ENCODE results near the gene NAV2. TPM values are rescaled to one million over a fixed set of nuclear protein-coding genes. Genes with fewer than 3 reads are reported as not detected.

NAV2 gene
- total RNA-seq, 1 experiment from 2014 or later, result 46.3 TPM

DNA sequence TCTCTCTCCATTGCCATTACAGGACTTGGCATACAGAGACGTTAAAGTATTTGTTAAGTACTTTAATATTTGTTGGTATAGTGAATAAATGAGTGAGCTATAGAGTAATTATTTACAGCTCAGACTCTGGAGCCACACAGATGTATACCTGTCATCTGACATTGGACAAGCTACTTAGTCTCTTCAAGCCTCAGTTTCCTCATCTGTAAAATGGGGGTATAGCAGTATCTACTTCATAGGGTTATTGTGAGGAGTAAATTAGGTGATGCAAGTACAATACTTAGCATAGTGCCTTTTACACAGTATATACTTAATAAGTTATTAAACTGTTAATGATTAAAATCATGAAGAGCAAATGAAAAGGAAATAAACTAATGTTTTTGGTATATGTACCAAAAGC, 203.2 kb downstream of the NAV2 start:
- H3K27ac Mint-ChIP-seq, result no peak overlapping the region

More for the DNA sequence above, 203.2 kb downstream of the NAV2 start:
- no peak overlapping the region for H3K23ac ChIP-seq (ENCODE audit: insufficient read length, low read depth, low read length)
- no peak overlapping the region for H3K56ac ChIP-seq (ENCODE audit: insufficient read length, low read depth, low read length)
- Mint-ChIP-seq H3K4me1 (peaks cover 27 to 29% of the 10 kb centered on the region in 2 experiments), H3K36me3 (ENCODE audit: insufficient read depth in 1 of 3, low read depth in 3 of 3) (peaks cover 18 to 39% (median 30%) of the 10 kb centered on the region in 3 experiments), H3K9me3 (no peaks in the 10 kb centered on the region), H3K27me3 (ENCODE audit: low read depth) (no peaks in the 10 kb centered on the region), H3K4me3 (no peak overlapping the region)
- no peak overlapping the region for H3K4ac ChIP-seq (ENCODE audit: low read depth, low read length)
- no CpG with 5 or more reads among the region's 1 CpG for WGBS (ENCODE audit: extremely low coverage, insufficient read length, low lambda C conversion rate)
- no peak for DNase-seq
- H3K4me1 ChIP-seq (ENCODE audit: insufficient read depth, low read length), result peaks cover 16% of the 10 kb centered on the region
- H3K18ac ChIP-seq (ENCODE audit: insufficient read length, low read depth, low read length), result no peak overlapping the region
- H3K27ac ChIP-seq (ENCODE audit: insufficient read length, low read depth, low read length), result no peak overlapping the region
- TF ChIP-seq, protein P1, sequence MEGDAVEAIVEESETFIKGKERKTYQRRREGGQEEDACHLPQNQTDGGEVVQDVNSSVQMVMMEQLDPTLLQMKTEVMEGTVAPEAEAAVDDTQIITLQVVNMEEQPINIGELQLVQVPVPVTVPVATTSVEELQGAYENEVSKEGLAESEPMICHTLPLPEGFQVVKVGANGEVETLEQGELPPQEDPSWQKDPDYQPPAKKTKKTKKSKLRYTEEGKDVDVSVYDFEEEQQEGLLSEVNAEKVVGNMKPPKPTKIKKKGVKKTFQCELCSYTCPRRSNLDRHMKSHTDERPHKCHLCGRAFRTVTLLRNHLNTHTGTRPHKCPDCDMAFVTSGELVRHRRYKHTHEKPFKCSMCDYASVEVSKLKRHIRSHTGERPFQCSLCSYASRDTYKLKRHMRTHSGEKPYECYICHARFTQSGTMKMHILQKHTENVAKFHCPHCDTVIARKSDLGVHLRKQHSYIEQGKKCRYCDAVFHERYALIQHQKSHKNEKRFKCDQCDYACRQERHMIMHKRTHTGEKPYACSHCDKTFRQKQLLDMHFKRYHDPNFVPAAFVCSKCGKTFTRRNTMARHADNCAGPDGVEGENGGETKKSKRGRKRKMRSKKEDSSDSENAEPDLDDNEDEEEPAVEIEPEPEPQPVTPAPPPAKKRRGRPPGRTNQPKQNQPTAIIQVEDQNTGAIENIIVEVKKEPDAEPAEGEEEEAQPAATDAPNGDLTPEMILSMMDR (conservative IDR thresholded peaks at IDR 0.05), result no peak
- no peaks in the 10 kb centered on the region for H4K20me1 ChIP-seq (ENCODE audit: control insufficient read depth, insufficient read depth, insufficient read length)
- no peaks in the 10 kb centered on the region for H3K9me3 ChIP-seq (ENCODE audit: control insufficient read depth, low read depth, low read length)
- H3K27me3 ChIP-seq (ENCODE audit: insufficient read depth, low read length), result no peaks in the 10 kb centered on the region; the same call in 1 of the 2 replicates
- no peak overlapping the region for H3K9ac ChIP-seq (ENCODE audit: extremely low read depth, insufficient read length, low read length)
- no peak overlapping the region for H3T11ph ChIP-seq (ENCODE audit: low read length)
- H4K5ac ChIP-seq (ENCODE audit: insufficient read length, low read depth, low read length), result no peak overlapping the region
- no peak overlapping the region for H4K8ac ChIP-seq (replicated peaks; ENCODE audit: insufficient read length, low read depth, low read length)
- no peaks in the 10 kb centered on the region for H3K79me2 ChIP-seq (ENCODE audit: insufficient read depth, low read length)
- no peak overlapping the region for H2BK15ac ChIP-seq (ENCODE audit: low read depth, low read length)
- no peak overlapping the region for H3K14ac ChIP-seq (ENCODE audit: insufficient read depth, low read length)
- H2BK120ac ChIP-seq (ENCODE audit: low read depth, low read length, poor library complexity, severe bottlenecking), result no peak overlapping the region
- no peak overlapping the region for H2BK20ac ChIP-seq (ENCODE audit: low read depth, low read length, poor library complexity, severe bottlenecking)
- H2BK12ac ChIP-seq (ENCODE audit: insufficient read length, low read depth, low read length), result no peak overlapping the region
- no peak overlapping the region for H2BK5ac ChIP-seq (ENCODE audit: insufficient read length, low read length)
- H3K79me1 ChIP-seq (ENCODE audit: insufficient read depth, low read depth, low read length, poor library complexity, severe bottlenecking), result no peaks in the 10 kb centered on the region
- no peaks in the 10 kb centered on the region for H3K23me2 ChIP-seq (ENCODE audit: insufficient read length, low read depth, low read length, poor library complexity, severe bottlenecking)
- no peak overlapping the region for H2AFZ ChIP-seq (ENCODE audit: low read length)
- H3K4me2 ChIP-seq (ENCODE audit: insufficient read depth, insufficient read length, low read length), result no peak overlapping the region
- no peak overlapping the region for H2AK5ac ChIP-seq (ENCODE audit: insufficient read length, low read length)
- H4K91ac ChIP-seq (ENCODE audit: insufficient read length, low read depth, low read length), result no peak overlapping the region
